Transverse colon (tissue), 4 donors: ENCODE measurements around the gene STX10. TPM values are rescaled to one million over a fixed set of nuclear protein-coding genes. Genes with fewer than 3 reads are reported as not detected.

Source experiments
- DNase-seq: peaks from one replicate; pipeline ENCODE4 v3.0.0-alpha.2; 2019
- H3K27ac ChIP-seq, 4 donors: fragments of 200-600 bp; sonication (generic); 2 replicates each; pipeline ENCODE4 v1.5.1; 2016 to 2018; ENCODE audit warnings: inconsistent platforms in 4 of 4
- H3K27me3 ChIP-seq: fragments of 200-600 bp; sonication (generic); 2 replicates; pipeline ENCODE4 v1.5.1; 2017; ENCODE audit warnings: inconsistent platforms
- H3K36me3 ChIP-seq, 4 donors: fragments of 200-600 bp; sonication (generic); 2 replicates each; pipeline ENCODE4 v1.5.1; 2017 to 2019; ENCODE audit warnings: inconsistent platforms in 4 of 4
- H3K4me1 ChIP-seq, 4 donors: fragments of 200-600 bp; sonication (generic); 2 replicates each; pipeline ENCODE4 v1.5.1; 2017 to 2020; ENCODE audit warnings: inconsistent platforms in 4 of 4
- H3K4me3 ChIP-seq, 4 donors: fragments of 200-600 bp; sonication (generic); 1 replicate in 1 of 4; 2 replicates in 3 of 4; pipeline versions ENCODE4 v1.5.1 to v1.6.1; 2017 to 2019; ENCODE audit warnings: inconsistent platforms in 4 of 4
- H3K9me3 ChIP-seq, 2 donors: fragments of 200-600 bp; sonication (generic); 2 replicates each; pipeline ENCODE4 v1.5.1; 2017 to 2019; ENCODE audit warnings: inconsistent platforms in 2 of 2
- CTCF ChIP-seq, 5 experiments: fragments of 200-600 bp in 3 of 5; fragments of 450-650 bp in 2 of 5; sonication (generic) in 3 of 5; IDR thresholded peaks; 1 replicate in 2 of 5; 2 replicates in 3 of 5; pipeline ENCODE4 v1.5.1; 2016 to 2017; ENCODE audit warnings: antibody characterized with exemption in 5 of 5, inconsistent platforms in 3 of 5, mild to moderate bottlenecking in 2 of 5, moderate library complexity in 1 of 5
- EP300 ChIP-seq: sonication (generic); formaldehyde crosslinking; IDR thresholded peaks from one replicate; pipeline ENCODE4 v1.6.1; 2017; ENCODE audit warnings: antibody characterized with exemption, low read depth
- POLR2A ChIP-seq: fragments of 450-650 bp; IDR thresholded peaks from one replicate; pipeline ENCODE4 v1.6.1; 2016; ENCODE audit warnings: antibody characterized with exemption, mild to moderate bottlenecking, moderate library complexity
- POLR2AphosphoS5 ChIP-seq, 3 donors: sonication (generic); formaldehyde crosslinking; IDR thresholded peaks; one replicate each; pipeline ENCODE4 v1.6.1; 2016; ENCODE audit warnings: antibody characterized with exemption in 3 of 3
- WGBS, 2 donors: methylation state at CpG; one replicate each; pipeline ENCODE4 v1.1.5; 2018; ENCODE audit warnings: low coverage in 1 of 2; 5-methylcytosine and 5-hydroxymethylcytosine counted together
- in situ Hi-C, 4 donors: fragments of 200-750 bp; cut with MboI; loops; one replicate each; pipeline versions ENCODE4 v1.15.0 to v1.15.1; 2017; ENCODE audit warnings: low sequenced_read_pairs in 3 of 4, low pct_ligation_motif_present in 1 of 4, low pct_unique_long_range_greater_than_20kb in 1 of 4
- intact Hi-C: fragments of 100-400 bp; cut with DNase I; formaldehyde crosslinking; loops from one replicate; pipeline ENCODE4 v1.15.1; 2023; ENCODE audit warnings: low total_unique reads
- total RNA-seq, 4 donors: library from RNA; depleted of rRNA; stranded (reverse); fragments of >200 nt; gene quantifications; one replicate each; pipeline ENCODE4 v1.1.0, GENCODE V29; 2016

Gene STX10
- total RNA-seq, 4 donors from 2014 or later: 69.7 to 164 (median 84.2) TPM

- in situ Hi-C loops (loop anchor here in 1 of 4 donors (25.0 kb wide), 1 partner anchor 159 kb away; no protein-coding TSS in a partner anchor), intact Hi-C loops (no loop called here)
- Histone ChIP-seq H3K27ac (peak within 1 kb of the TSS; percentile 78 to 93 (median 90)), H3K4me1 (peaks cover 26 to 47% (median 39%) of the 10 kb centered on the region in 4 donors), H3K4me3 (peak within 1 kb of the TSS; percentile 17 to 51 (median 27)), H3K9me3 (no peaks in the 10 kb centered on the region), H3K36me3 (peaks cover 0 to 3% (median 0%) of the 10 kb centered on the region in 4 donors), H3K27me3 (no peaks in the 10 kb centered on the region)
- peak; percentile 18 to 78 (median 63) for TF ChIP-seq POLR2AphosphoS5 (IDR thresholded peaks at IDR 0.05)
- no peak for TF ChIP-seq CTCF (IDR thresholded peaks at IDR 0.05)
- peak; percentile 31 for TF ChIP-seq POLR2A
- 1% methylated on average over 23 of the region's 47 CpGs; no CpG with 5 or more reads in 1 of the 2 donors for WGBS, 2 donors
- DNase-seq: peak; percentile 76
These were observed 47.3 kb downstream of the STX10 start, which contains the start of gene LYL1 for GRCh38 chr19:13102666-13103580. TSS of gene LYL1 (minus strand) at chr19:13102858. CDS start at chr19:13101171, 1,687 bp downstream.

GRCh38 chr19:13102416-13102665 is 47.8 kb downstream of the STX10 start:
- TF ChIP-seq POLR2A: no peak
- no peaks in the 10 kb centered on the region for H3K9me3 ChIP-seq
- intact Hi-C loops (no loop called here), in situ Hi-C loops (loop anchor here in 1 of 4 donors (25.0 kb wide), 1 partner anchor 160 kb away; no protein-coding TSS in a partner anchor)
- H3K36me3 ChIP-seq: peaks cover 0 to under 1% (median 0%) of the 10 kb centered on the region in 4 donors
- H3K4me3 ChIP-seq: peak overlapping the region; percentile 17 to 51 (median 27)
- DNase-seq: no peak
- no peaks in the 10 kb centered on the region for H3K27me3 ChIP-seq
- peaks cover 32 to 53% (median 45%) of the 10 kb centered on the region in 4 donors for H3K4me1 ChIP-seq
- WGBS, 2 donors: 11% methylated on average over 7 of the region's 7 CpGs; no CpG with 5 or more reads in 1 of the 2 donors
- peak overlapping the region; percentile 78 to 93 (median 90) for H3K27ac ChIP-seq

- intact Hi-C loops: no loop called here
- Histone ChIP-seq H3K4me1 (peaks cover 33 to 55% (median 46%) of the 10 kb centered on the region in 4 donors), H3K27ac (peak overlapping the region; percentile 78 to 93 (median 90)), H3K36me3 (no peaks in the 10 kb centered on the region), H3K27me3 (no peaks in the 10 kb centered on the region), H3K9me3 (no peaks in the 10 kb centered on the region), H3K4me3 (peak overlapping the region in 3 of 4 donors; percentile 18 to 51 (median 36))
- WGBS, 2 donors: 63 to 73% methylated on average over 2 to 7 of the region's 7 CpGs
- no peak for DNase-seq
- TF ChIP-seq POLR2A: no peak
- TF ChIP-seq POLR2AphosphoS5 (IDR thresholded peaks at IDR 0.05): no peak
- TF ChIP-seq CTCF (IDR thresholded peaks at IDR 0.05): no peak
- no peak for TF ChIP-seq EP300
- in situ Hi-C loops: loop anchor here in 1 of 4 donors (25.0 kb wide), 1 partner anchor 160 kb away; no protein-coding TSS in a partner anchor
These were observed 48.4 kb downstream of the STX10 start for GRCh38 chr19:13101590-13102415.

- intact Hi-C loops (no loop called here), in situ Hi-C loops (loop anchor here in 1 of 4 donors (25.0 kb wide), 1 partner anchor 161 kb away; no protein-coding TSS in a partner anchor)
- Histone ChIP-seq H3K4me3 (peak overlapping the region in 2 of 4 donors; percentile 36 to 51), H3K27ac (peak overlapping the region; percentile 78 to 93 (median 90)), H3K9me3 (no peaks in the 10 kb centered on the region), H3K36me3 (no peaks in the 10 kb centered on the region), H3K27me3 (no peaks in the 10 kb centered on the region), H3K4me1 (peaks cover 33 to 59% (median 50%) of the 10 kb centered on the region in 4 donors)
- WGBS, 2 donors: 61% methylated on average over 16 of the region's 18 CpGs; no CpG with 5 or more reads in 1 of the 2 donors
- no peak for DNase-seq
- TF ChIP-seq EP300: no peak
- peak in 4 of 5 experiments; percentile 13 to 32 (median 20) for TF ChIP-seq CTCF (IDR thresholded peaks at IDR 0.05)
- no peak for TF ChIP-seq POLR2A
These were observed 49.2 kb downstream of the STX10 start for GRCh38 chr19:13100841-13101589.
